NCI-H2227 (cell line): ENCODE measurements around the gene IVL.

Source experiments
- DNase-seq: peaks from one replicate; lab custom pipeline; 2025; ENCODE audit not compliant: unreplicated experiment; lab: John Stamatoyannopoulos, UW

Gene IVL

DNA sequence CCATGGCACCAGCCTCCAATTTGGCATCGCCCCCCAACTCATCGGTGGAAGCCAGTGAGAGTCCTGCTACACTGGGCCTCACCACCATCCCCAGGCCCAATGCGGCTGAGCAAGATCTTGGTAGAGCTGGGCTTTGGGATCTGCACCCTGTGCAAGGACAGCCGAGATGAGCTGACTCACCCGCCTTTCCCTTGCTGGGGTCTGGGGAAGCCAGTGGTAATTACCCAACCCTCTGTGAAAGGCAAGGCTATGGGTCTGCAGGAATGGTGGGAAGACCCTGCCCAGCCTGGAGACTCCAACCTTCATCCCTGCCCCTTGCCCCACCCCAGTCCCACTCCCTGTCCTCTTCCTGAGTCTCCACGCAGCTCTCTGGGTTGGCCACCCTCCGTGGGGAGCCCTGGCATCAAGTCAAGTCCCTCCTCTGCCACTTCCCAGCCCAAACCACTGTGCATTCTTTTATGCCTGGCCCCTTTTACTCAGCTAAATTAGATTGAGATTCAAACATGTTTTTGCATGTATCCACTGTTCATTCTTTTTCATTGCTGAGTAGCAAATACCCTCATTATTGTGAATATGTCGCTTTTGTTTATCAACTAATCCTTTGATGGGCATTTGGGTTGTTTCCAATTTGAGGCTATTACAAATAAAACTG is 21.5 kb upstream of the IVL start:
- DNase-seq, result no peak

- DNase-seq, result no peak
Measured at GRCh38 chr1:152888126-152888525, 20.2 kb upstream of the IVL start.

DNA sequence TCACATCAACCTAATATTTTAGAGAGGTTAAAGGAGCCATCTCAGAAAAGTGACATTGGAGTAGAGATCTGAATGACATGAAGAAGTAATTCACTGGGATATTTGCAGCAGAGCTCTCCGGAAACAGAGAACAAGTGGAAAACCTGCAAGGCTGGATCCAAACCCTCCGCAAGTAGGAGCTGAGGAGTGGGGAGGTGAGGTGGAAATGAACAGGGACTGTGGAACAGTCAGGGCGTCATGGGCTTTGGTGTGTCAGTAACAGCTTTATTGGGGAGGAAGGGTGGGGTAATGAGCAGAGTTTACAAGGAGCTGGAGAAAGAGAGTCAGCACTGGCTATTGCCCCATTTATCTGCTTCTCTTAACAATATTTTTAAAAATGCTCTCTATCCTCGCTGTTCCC is 9.3 kb upstream of the IVL start:
- DNase-seq, result no peak

DNA sequence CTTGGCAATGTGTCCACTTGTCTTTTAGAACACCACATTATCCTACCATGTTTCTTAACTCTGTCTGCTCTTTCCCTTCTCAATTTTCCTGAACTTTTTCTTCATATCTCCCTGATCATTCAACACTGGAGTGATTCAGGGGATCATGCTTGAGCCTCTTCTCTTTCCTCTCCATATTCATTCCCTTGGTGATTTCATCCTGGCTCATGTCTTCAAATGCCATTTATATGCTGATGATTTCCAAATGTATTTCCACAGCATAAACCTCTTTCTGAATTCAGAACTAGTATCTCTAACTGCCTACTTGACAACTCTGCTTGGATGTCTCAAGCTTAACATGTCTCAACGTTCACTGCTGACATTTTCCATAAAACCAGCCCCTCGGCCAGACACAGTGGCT is 8.5 kb upstream of the IVL start:
- DNase-seq, result no peak

DNA sequence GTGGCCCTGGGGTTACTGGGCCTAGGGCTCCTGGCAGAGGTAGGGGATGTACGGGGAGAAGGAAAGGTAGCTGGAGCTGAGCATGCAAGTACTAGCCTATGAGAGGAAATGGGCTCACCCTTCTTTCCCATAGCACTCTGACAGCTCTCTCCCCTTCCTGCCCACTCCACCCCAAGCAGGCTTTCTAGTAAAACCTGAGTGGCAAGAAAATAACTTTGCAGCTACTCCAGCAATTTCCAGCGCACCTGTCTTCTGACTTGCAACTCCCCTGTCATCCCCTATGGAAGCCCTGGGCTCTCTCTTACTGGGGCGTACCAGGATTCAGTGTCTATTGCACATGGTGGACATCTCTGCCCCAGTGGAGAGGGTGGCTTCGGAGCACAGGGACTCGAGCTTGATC is 6.7 kb upstream of the IVL start:
- DNase-seq, result no peak

- DNase-seq, result no peak
Measured at GRCh38 chr1:152902636-152903035, 5.7 kb upstream of the IVL start.

- DNase-seq, result no peak
Measured at GRCh38 chr1:152904688-152905440, 3.5 kb upstream of the IVL start.

- no peak for DNase-seq
Measured at GRCh38 chr1:152906023-152906565, 2.3 kb upstream of the IVL start.

- DNase-seq, result no peak
Measured at GRCh38 chr1:152909206-152909605, 860 bp downstream of the IVL start.

GRCh38 chr1:152912471-152912870 is 4.1 kb downstream of the IVL start:
- DNase-seq, result no peak

DNA sequence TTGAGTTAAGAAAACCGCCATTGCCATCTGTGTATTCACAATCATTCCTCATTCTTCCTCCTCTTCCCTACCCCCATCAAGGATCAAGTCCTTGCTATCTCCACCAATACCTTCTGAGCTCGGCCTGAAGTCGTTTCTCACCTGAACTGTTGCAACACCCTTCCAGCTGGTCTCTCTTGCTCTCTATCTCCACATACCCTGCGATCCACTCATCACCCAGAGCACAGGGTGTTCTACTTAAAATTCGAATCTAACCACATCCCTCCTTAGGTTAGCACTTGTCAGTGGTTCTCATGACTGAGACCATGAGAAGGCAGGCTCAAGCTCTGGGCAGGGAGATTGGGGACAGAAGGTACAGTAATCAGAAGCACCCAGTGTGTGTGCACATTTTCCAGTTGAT is 4.6 kb downstream of the IVL start:
- no peak for DNase-seq

DNA sequence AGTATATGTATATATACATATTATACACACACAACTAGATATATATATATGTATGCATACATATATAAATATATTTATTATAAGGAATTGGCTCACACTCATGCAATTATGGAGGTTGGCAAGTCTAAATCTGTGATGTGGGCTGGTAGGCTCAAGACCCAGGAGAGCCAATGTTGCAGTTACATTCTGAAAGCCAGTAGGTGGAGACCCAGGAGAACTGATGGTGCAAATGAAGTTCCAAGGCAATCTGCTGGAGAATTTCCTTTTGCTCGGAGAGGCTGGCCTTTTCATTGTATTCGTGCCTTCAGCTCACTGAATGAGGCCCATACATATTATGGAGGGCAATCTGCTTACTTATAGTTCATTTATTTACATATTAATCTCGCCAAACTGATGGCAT is 9.4 kb downstream of the IVL start:
- DNase-seq, result no peak

DNA sequence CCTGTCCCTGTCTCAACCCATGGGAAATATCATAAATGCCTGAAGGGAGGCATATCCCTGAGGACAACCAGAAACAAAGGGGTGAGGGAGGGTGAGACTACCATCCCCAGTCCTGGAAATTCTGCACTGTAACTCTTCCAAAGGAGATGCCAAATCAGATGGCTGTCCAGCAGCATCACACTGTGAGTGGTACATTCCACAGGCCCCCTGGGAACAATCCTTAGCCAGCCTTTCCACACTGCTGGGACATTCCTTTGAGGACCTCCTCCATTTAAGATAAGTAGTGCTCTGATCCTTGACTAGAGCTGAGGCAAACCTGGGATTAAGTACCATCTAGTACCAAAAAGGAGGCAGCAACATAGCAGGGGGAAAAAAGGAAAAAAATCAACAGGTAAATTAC is 10.7 kb downstream of the IVL start:
- DNase-seq, result no peak

DNA sequence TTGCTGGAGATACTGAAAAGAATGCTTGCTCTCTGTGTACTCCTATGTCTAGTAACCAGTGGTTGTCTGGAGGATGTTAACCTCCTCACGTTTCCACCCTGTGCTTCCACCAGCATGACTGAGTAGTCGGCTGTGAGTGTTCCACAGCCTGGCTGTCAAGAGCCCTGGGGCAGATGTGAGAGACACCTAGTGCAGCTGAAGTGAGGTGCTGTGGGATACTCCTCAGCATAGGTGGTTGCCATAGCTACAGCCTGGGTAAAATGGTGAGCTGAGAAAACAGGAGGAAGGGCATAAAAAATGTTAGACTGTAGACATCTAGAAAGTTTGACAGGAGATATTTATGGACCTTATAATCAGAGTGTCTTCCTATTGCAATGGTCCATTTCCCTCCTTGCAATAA is 15.8 kb downstream of the IVL start:
- DNase-seq, result no peak

- DNase-seq, result no peak
Measured at GRCh38 chr1:152926091-152926490, 17.7 kb downstream of the IVL start.

DNA sequence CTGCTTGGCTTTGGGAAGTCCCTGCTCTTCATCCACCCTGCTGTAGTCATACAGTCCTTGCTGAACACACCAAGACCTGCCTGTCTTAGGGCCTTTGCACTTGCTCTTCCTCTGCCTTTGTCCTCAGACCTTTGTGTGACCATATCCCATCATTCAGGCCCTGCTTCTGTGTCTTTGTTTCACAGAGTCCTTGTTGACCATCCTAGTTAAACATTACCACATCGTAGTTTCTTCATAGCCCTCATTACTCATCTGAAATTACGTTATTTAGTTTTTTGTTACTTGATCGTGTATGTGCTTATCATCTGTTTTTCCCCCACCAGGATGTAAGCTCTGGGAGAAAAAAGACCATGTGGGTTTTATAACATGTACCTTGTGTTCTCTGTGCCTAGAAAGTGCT is 20.3 kb downstream of the IVL start:
- DNase-seq, result no peak

GRCh38 chr1:152932170-152932811 is 23.9 kb downstream of the IVL start:
- DNase-seq, result no peak

- DNase-seq, result no peak
Measured at GRCh38 chr1:152933196-152933595, 24.9 kb downstream of the IVL start.

- no peak for DNase-seq
Measured at GRCh38 chr1:152940614-152941013, 32.3 kb downstream of the IVL start.

DNA sequence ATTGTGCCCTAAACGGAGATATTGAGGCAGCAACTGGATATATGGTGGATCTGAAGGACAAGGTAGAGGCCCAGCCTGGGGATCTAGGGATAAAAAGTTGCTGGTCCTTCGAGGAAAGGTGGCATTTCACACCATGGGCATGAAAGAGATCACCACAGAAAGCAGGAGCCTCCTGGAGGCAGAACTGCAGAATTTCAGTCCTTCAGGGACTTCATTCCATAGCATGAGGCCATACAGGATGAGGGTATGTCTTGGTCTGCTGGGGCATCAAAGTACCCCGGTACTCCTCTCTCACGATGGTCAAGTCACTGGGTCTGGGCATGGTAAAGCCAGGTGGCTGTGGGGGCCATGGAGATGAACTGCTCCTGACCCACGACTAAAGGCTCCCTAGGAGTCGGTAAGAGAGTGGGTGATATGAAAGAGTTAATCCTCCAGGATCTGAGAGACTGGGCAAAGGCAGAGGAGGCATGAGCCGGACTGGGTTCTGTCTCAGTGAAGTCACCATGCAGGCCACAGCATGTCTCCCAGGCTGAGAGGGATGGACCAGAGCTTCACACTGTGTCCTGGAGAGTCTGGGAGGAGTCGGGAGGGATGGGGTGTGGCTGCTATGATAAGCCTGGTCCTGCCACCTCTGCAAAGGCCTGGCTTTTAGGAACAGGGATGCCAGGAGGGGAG is 32.8 kb downstream of the IVL start:
- no peak for DNase-seq

DNA sequence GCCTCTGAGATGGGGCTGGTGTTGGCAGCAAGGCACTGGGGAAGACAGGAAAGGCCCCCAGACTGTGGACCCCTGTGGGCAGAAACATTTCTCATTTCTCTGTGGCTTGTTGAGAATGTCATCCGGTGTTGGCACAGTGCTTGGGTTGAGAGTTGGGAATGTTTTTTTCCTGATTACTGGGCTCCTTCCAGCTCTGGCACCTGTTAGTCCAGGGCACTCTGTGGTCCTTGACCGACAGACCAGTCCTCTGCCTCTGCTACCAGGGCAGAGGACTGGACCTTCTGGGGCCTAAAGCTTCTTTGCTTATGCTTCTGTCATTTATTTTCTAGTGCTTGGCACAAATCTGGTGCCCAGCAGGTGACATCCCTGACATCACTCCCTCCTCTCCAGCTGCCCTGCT is 33.8 kb downstream of the IVL start:
- DNase-seq, result no peak

GRCh38 chr1:152946248-152946647 is 37.9 kb downstream of the IVL start:
- DNase-seq, result no peak
